A673 (cell line): ENCODE data around the gene ARSB.

Experiments
- CTCF ChIP-seq: fragments of 300-800, 200-600 bp; sonication (generic); conservative IDR thresholded peaks from 2 replicates; pipeline ENCODE4 v1.5.1; 2017; ENCODE audit warnings: low read depth, mild to moderate bottlenecking, antibody characterized with exemption, low read length, moderate library complexity, mixed read lengths
- EZH2 ChIP-seq: fragments of 200-600 bp; sonication (generic); IDR thresholded peaks from 2 replicates; pipeline ENCODE4 v1.6.1; 2017; ENCODE audit warnings: borderline replicate concordance, low read depth, mild to moderate bottlenecking, mixed read lengths, antibody characterized with exemption, low read length; ENCODE audit not compliant: poor library complexity, severe bottlenecking

- TF ChIP-seq CTCF (no peak), EZH2 (no peak)
Measured at GRCh38 chr5:78845470-78845869, 139.6 kb downstream of the ARSB start.
